Mesodermal cell (in vitro differentiated cells): ENCODE data around the gene ALDH1B1.

Source experiments
- H3K27ac ChIP-seq: 2 replicates; pipeline ENCODE4 v1.7.0; 2013; ENCODE audit warnings: mild to moderate bottlenecking, low read depth, low read length, moderate library complexity; ENCODE audit not compliant: severe bottlenecking
- H3K36me3 ChIP-seq: 2 replicates; pipeline ENCODE4 v1.7.1; 2013; ENCODE audit warnings: mild to moderate bottlenecking, low read length, moderate library complexity; ENCODE audit not compliant: control insufficient read depth, insufficient read depth
- H3K4me1 ChIP-seq: one replicate; pipeline ENCODE4 v1.7.1; 2013; ENCODE audit warnings: mild to moderate bottlenecking, low read length; ENCODE audit not compliant: insufficient read depth, control insufficient read depth, poor library complexity, severe bottlenecking
- H3K4me3 ChIP-seq: 2 replicates; pipeline ENCODE4 v1.7.0; 2013; ENCODE audit warnings: low read length, control low read depth, mild to moderate bottlenecking; ENCODE audit not compliant: insufficient read depth, poor library complexity, severe bottlenecking; ENCODE audit errors: extremely low read depth
- H3K9me3 ChIP-seq: 2 replicates; pipeline ENCODE4 v1.7.1; 2013; ENCODE audit warnings: mild to moderate bottlenecking, low read length, moderate library complexity; ENCODE audit not compliant: control insufficient read depth
- WGBS, 2 experiments: methylation state at CpG; one replicate each; pipeline ENCODE4 v1.1.5; 2013; ENCODE audit warnings: missing lambda C conversion rate in 2 of 2; ENCODE audit not compliant: insufficient coverage in 2 of 2; 5-methylcytosine and 5-hydroxymethylcytosine counted together

ALDH1B1 gene

GRCh38 chr9:38352530-38353328 lies 39.8 kb upstream of the ALDH1B1 start:
- Histone ChIP-seq H3K36me3 (no peaks in the 10 kb centered on the region), H3K4me1 (no peaks in the 10 kb centered on the region), H3K9me3 (no peaks in the 10 kb centered on the region), H3K4me3 (no peak overlapping the region), H3K27ac (no peak overlapping the region)
- 93% methylated on average over 3 to 4 of the region's 12 CpGs for WGBS, 2 experiments

GRCh38 chr9:38355115-38355514 lies 37.4 kb upstream of the ALDH1B1 start:
- 52% methylated on average over 2 of the region's 3 CpGs; no CpG with 5 or more reads in 1 of the 2 experiments for WGBS, 2 experiments
- no peak overlapping the region for H3K27ac ChIP-seq
- no peaks in the 10 kb centered on the region for H3K4me1 ChIP-seq
- H3K4me3 ChIP-seq, result no peak overlapping the region
- no peaks in the 10 kb centered on the region for H3K36me3 ChIP-seq
- H3K9me3 ChIP-seq, result no peaks in the 10 kb centered on the region

GRCh38 chr9:38355517-38356120 lies 36.9 kb upstream of the ALDH1B1 start:
- H3K27ac ChIP-seq, result no peak overlapping the region

GRCh38 chr9:38356851-38357250 lies 35.7 kb upstream of the ALDH1B1 start:
- no peaks in the 10 kb centered on the region for H3K9me3 ChIP-seq
- H3K4me3 ChIP-seq, result no peak overlapping the region
- no peaks in the 10 kb centered on the region for H3K4me1 ChIP-seq
- 81 to 93% methylated on average over 4 to 5 of the region's 5 CpGs for WGBS, 2 experiments
- H3K27ac ChIP-seq, result no peak overlapping the region
- no peaks in the 10 kb centered on the region for H3K36me3 ChIP-seq

More at GRCh38 chr9:38355517-38356120, 36.9 kb upstream of the ALDH1B1 start:
- 70 to 88% methylated on average over 3 of the region's 3 CpGs for WGBS, 2 experiments
- Histone ChIP-seq H3K4me3 (no peak overlapping the region), H3K4me1 (no peaks in the 10 kb centered on the region), H3K36me3 (no peaks in the 10 kb centered on the region), H3K9me3 (no peaks in the 10 kb centered on the region)

GRCh38 chr9:38357350-38358114 lies 35.0 kb upstream of the ALDH1B1 start:
- Histone ChIP-seq H3K9me3 (no peaks in the 10 kb centered on the region), H3K4me1 (no peaks in the 10 kb centered on the region), H3K27ac (no peak overlapping the region), H3K36me3 (no peaks in the 10 kb centered on the region), H3K4me3 (no peak overlapping the region)
- 70 to 84% methylated on average over 3 to 4 of the region's 5 CpGs for WGBS, 2 experiments

GRCh38 chr9:38358390-38359296 lies 33.9 kb upstream of the ALDH1B1 start:
- no peaks in the 10 kb centered on the region for H3K9me3 ChIP-seq
- H3K27ac ChIP-seq, result no peak overlapping the region
- H3K4me3 ChIP-seq, result no peak overlapping the region
- H3K36me3 ChIP-seq, result no peaks in the 10 kb centered on the region
- 87 to 89% methylated on average over 6 to 8 of the region's 9 CpGs for WGBS, 2 experiments
- no peaks in the 10 kb centered on the region for H3K4me1 ChIP-seq

- no peak overlapping the region for H3K27ac ChIP-seq
- H3K4me3 ChIP-seq, result no peak overlapping the region
- no peaks in the 10 kb centered on the region for H3K36me3 ChIP-seq
- 89 to 100% methylated on average over 3 of the region's 6 CpGs for WGBS, 2 experiments
- no peaks in the 10 kb centered on the region for H3K9me3 ChIP-seq
- H3K4me1 ChIP-seq, result no peaks in the 10 kb centered on the region
Observed at GRCh38 chr9:38359297-38359653, 33.2 kb upstream of the ALDH1B1 start.

GRCh38 chr9:38359689-38360385 lies 32.7 kb upstream of the ALDH1B1 start:
- Histone ChIP-seq H3K9me3 (no peaks in the 10 kb centered on the region), H3K36me3 (no peaks in the 10 kb centered on the region), H3K4me3 (no peak overlapping the region), H3K4me1 (no peaks in the 10 kb centered on the region), H3K27ac (no peak overlapping the region)
- WGBS, 2 experiments, result 80% methylated on average over 2 to 5 of the region's 5 CpGs

GRCh38 chr9:38360839-38361472 lies 31.5 kb upstream of the ALDH1B1 start:
- WGBS, 2 experiments, result 65 to 86% methylated on average over 6 to 7 of the region's 7 CpGs
- Histone ChIP-seq H3K27ac (no peak overlapping the region), H3K9me3 (no peaks in the 10 kb centered on the region), H3K4me1 (no peaks in the 10 kb centered on the region), H3K4me3 (no peak overlapping the region), H3K36me3 (no peaks in the 10 kb centered on the region)
